Measurements from ENCODE around the gene GSE1.

DNA sequence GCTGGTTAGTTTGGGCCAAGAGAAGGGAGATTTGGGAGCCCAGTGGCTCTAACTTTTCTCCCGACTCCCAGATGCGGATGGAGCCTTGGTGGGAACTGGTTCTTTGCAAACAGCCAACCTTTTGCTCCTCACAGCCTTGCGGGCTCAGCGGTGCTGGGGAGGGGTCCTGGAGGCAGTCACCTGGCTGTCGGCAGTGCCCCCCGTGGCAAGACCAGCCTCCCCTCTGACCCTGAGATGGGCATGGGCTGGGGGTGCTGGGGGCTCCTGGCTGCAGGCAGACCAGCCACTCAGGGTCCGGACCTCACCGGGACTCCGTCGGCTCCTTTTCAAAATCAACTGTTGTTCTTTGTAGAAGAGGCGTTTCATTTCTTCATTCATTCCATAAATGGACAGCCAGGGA lies 21.7 kb upstream of the GSE1 start:
- TF ChIP-seq, protein P1, sequence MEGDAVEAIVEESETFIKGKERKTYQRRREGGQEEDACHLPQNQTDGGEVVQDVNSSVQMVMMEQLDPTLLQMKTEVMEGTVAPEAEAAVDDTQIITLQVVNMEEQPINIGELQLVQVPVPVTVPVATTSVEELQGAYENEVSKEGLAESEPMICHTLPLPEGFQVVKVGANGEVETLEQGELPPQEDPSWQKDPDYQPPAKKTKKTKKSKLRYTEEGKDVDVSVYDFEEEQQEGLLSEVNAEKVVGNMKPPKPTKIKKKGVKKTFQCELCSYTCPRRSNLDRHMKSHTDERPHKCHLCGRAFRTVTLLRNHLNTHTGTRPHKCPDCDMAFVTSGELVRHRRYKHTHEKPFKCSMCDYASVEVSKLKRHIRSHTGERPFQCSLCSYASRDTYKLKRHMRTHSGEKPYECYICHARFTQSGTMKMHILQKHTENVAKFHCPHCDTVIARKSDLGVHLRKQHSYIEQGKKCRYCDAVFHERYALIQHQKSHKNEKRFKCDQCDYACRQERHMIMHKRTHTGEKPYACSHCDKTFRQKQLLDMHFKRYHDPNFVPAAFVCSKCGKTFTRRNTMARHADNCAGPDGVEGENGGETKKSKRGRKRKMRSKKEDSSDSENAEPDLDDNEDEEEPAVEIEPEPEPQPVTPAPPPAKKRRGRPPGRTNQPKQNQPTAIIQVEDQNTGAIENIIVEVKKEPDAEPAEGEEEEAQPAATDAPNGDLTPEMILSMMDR (IDR thresholded peaks at IDR 0.05; ENCODE audit: low read depth, low read length, poor library complexity, severe bottlenecking): no peak
- no peak for TF ChIP-seq EZH2phosphoT487 (IDR thresholded peaks at IDR 0.05; ENCODE audit: borderline replicate concordance, low read length)

Data from DOHH2 (cell line).